Colonic mucosa (tissue), 4 donors: Measurements from ENCODE around the gene RAET1L. TPM values are rescaled to one million over a fixed set of nuclear protein-coding genes. Genes with fewer than 3 reads are reported as not detected.

Experiments
- DNase-seq: peaks from one replicate; pipeline ENCODE4 v3.0.0-alpha.2; 2020
- H3K27ac ChIP-seq: fragments of 200-600 bp; one replicate; pipeline ENCODE4 v1.8.0; 2021
- H3K27me3 ChIP-seq: fragments of 200-600 bp; one replicate; pipeline ENCODE4 v1.8.0; 2021
- H3K36me3 ChIP-seq: fragments of 200-600 bp; one replicate; pipeline ENCODE4 v1.8.0; 2021
- H3K4me1 ChIP-seq: fragments of 200-600 bp; one replicate; pipeline ENCODE4 v1.8.0; 2021; ENCODE audit warnings: mild to moderate bottlenecking
- H3K4me3 ChIP-seq: fragments of 200-600 bp; one replicate; pipeline ENCODE4 v1.8.0; 2021
- H3K9ac ChIP-seq, 2 donors: one replicate each; pipeline ENCODE4 v1.7.0; 2013; ENCODE audit warnings: control low read depth in 2 of 2, low read depth in 2 of 2, low read length in 2 of 2
- H3K9me3 ChIP-seq: fragments of 200-600 bp; one replicate; pipeline ENCODE4 v1.8.0; 2021
- CTCF ChIP-seq: fragments of 200-600 bp; IDR thresholded peaks from one replicate; pipeline ENCODE4 v1.8.0; 2022; ENCODE audit warnings: antibody characterized with exemption, mild to moderate bottlenecking
- intact Hi-C: fragments of 100-400 bp; cut with DNase I; formaldehyde crosslinking; loops from one replicate; pipeline ENCODE4 v1.14.1; 2022
- total RNA-seq, 2 donors: library from RNA; stranded (reverse); fragmentation: NEBNext Ultra II Directional in 1 of 2; extraction: Animal tissue kit (Norgen Biotek cat#: 25700) in 1 of 2; gene quantifications; one replicate each; pipeline ENCODE4 v1.2.1, GENCODE V29; 2021
- donor health status: healthy.
- donor health status: DM: no; HTN: no; CAD: no.
- donor health status: DM: no; HTN: no; CAD: no.

RAET1L gene
- total RNA-seq, 2 donors from 2014 or later: 0.24 to 3.2 TPM

GRCh38 chr6:150055131-150055530, 29.8 kb upstream of the RAET1L start:
- no peak overlapping the region for H3K27ac ChIP-seq
- no peak for TF ChIP-seq CTCF
- H3K4me3 ChIP-seq: no peak overlapping the region
- DNase-seq: no peak
- no peak overlapping the region for H3K9ac ChIP-seq
- no peaks in the 10 kb centered on the region for H3K27me3 ChIP-seq
- no peaks in the 10 kb centered on the region for H3K4me1 ChIP-seq
- no peaks in the 10 kb centered on the region for H3K36me3 ChIP-seq
- no peaks in the 10 kb centered on the region for H3K9me3 ChIP-seq
- intact Hi-C loops: no loop called here

- Histone ChIP-seq H3K9ac (no peak overlapping the region), H3K36me3 (no peaks in the 10 kb centered on the region), H3K4me1 (no peaks in the 10 kb centered on the region), H3K27me3 (no peaks in the 10 kb centered on the region), H3K4me3 (no peak overlapping the region), H3K27ac (no peak overlapping the region), H3K9me3 (no peaks in the 10 kb centered on the region)
- DNase-seq: no peak
- TF ChIP-seq CTCF: no peak
- intact Hi-C loops: no loop called here
These were observed 28.1 kb upstream of the RAET1L start for GRCh38 chr6:150053450-150053849.

- no peaks in the 10 kb centered on the region for H3K27me3 ChIP-seq
These were observed 25.5 kb upstream of the RAET1L start for GRCh38 chr6:150050846-150051245.

GRCh38 chr6:150048099-150048498, 22.8 kb upstream of the RAET1L start:
- H3K4me3 ChIP-seq: no peak overlapping the region
- intact Hi-C loops: no loop called here
- no peak overlapping the region for H3K27ac ChIP-seq
- no peaks in the 10 kb centered on the region for H3K36me3 ChIP-seq
- H3K9me3 ChIP-seq: no peaks in the 10 kb centered on the region
- no peak overlapping the region for H3K9ac ChIP-seq
- TF ChIP-seq CTCF: no peak
- no peaks in the 10 kb centered on the region for H3K4me1 ChIP-seq
- DNase-seq: no peak
- no peaks in the 10 kb centered on the region for H3K27me3 ChIP-seq

More at GRCh38 chr6:150050846-150051245, 25.5 kb upstream of the RAET1L start:
- Histone ChIP-seq H3K9me3 (no peaks in the 10 kb centered on the region), H3K27ac (no peak overlapping the region), H3K36me3 (no peaks in the 10 kb centered on the region), H3K4me3 (no peak overlapping the region), H3K4me1 (no peaks in the 10 kb centered on the region), H3K9ac (no peak overlapping the region)
- intact Hi-C loops: no loop called here
- no peak for DNase-seq
- no peak for TF ChIP-seq CTCF

GRCh38 chr6:150046943-150047342, 21.6 kb upstream of the RAET1L start:
- Histone ChIP-seq H3K27me3 (peaks cover 2% of the 10 kb centered on the region), H3K9ac (no peak overlapping the region), H3K36me3 (no peaks in the 10 kb centered on the region), H3K27ac (no peak overlapping the region), H3K4me1 (no peaks in the 10 kb centered on the region), H3K4me3 (no peak overlapping the region), H3K9me3 (no peaks in the 10 kb centered on the region)
- TF ChIP-seq CTCF: no peak
- no peak for DNase-seq
- intact Hi-C loops: no loop called here

GRCh38 chr6:150044621-150045145, 19.4 kb upstream of the RAET1L start:
- Histone ChIP-seq H3K36me3 (no peaks in the 10 kb centered on the region), H3K27ac (no peak overlapping the region), H3K4me1 (no peaks in the 10 kb centered on the region), H3K27me3 (peaks cover 15% of the 10 kb centered on the region), H3K4me3 (no peak overlapping the region), H3K9me3 (no peaks in the 10 kb centered on the region), H3K9ac (no peak overlapping the region)
- intact Hi-C loops: no loop called here
- DNase-seq: no peak
- TF ChIP-seq CTCF: no peak
